Metanephros (tissue), 2 donors: Measurements from ENCODE around the gene GYS1. TPM values are rescaled to one million over a fixed set of nuclear protein-coding genes. Genes with fewer than 3 reads are reported as not detected.

Source experiments
- small RNA-seq: library from RNA; depleted of rRNA; stranded (forward); fragments of <200 nt; gene quantifications from one replicate; pipeline ENCODE3, GENCODE V24; 2014; ENCODE audit warnings: low replicate concordance
- total RNA-seq: library from RNA; depleted of rRNA; stranded (reverse); fragments of >200 nt; gene quantifications from one replicate; pipeline ENCODE4 v1.2.3, GENCODE V29; 2014

Gene GYS1
- total RNA-seq: 51.8 TPM

GRCh38 chr19:48993175-48994034 is at the start of gene GYS1, which contains the start of gene RUVBL2:
Gene GYS1 (minus strand): TSS chr19:48993309. CDS start chr19:48993112, 197 bp downstream.
Gene RUVBL2 (plus strand): TSS chr19:48993887. CDS start chr19:48993912, 25 bp downstream.

GRCh38 chr19:49036815-49037214 is 43.7 kb upstream of the GYS1 start, which contains the start of gene CGB1:
Gene CGB1 (minus strand): TSS chr19:49036895. CDS start chr19:49036711, 184 bp downstream.

GRCh38 chr19:49031642-49032301 is 38.7 kb upstream of the GYS1 start, which contains the start of gene CGB2:
Gene CGB2 (plus strand): TSS chr19:49031890. CDS start chr19:49032096, 206 bp downstream.

GRCh38 chr19:49024233-49024632 is 31.1 kb upstream of the GYS1 start, which contains the start of gene CGB3:
Gene CGB3 (minus strand): TSS chr19:49024333. CDS start chr19:49023971, 362 bp downstream.

GRCh38 chr19:49017041-49017665 is 24.0 kb upstream of the GYS1 start, which contains the start of gene LHB:
Gene LHB (minus strand): TSS chr19:49017091. CDS start chr19:49017081, 10 bp downstream.

GRCh38 chr19:48965040-48965805 is 27.9 kb downstream of the GYS1 start, which contains the start of gene FTL:
Gene FTL (plus strand): TSS chr19:48965309. CDS start chr19:48965508, 199 bp downstream.

GRCh38 chr19:48954595-48955307 is 38.4 kb downstream of the GYS1 start, which contains the start of gene BAX:
Gene BAX (plus strand): TSS chr19:48954875. CDS start chr19:48954929, 54 bp downstream.

GRCh38 chr19:48933382-48933932 is 59.7 kb downstream of the GYS1 start, which contains the start of gene DHDH:
Gene DHDH (plus strand): TSS chr19:48933699. CDS start chr19:48933722, 23 bp downstream.

Small RNAs within 50 kb of the gene (small RNA-seq; reads per million reads assigned to genes)
- gene AC026803.1 (not detected), gene MIR6798 (not detected)

Other genes with a start within 250 kb of the GYS1 start
- gene IZUMO1, start 246.4 kb downstream of the GYS1 start, total RNA-seq: 0.12 TPM
- gene FUT1, start 240.7 kb downstream of the GYS1 start, total RNA-seq: 5.0 TPM
- not detected for gene FGF21, start 237.8 kb downstream of the GYS1 start, total RNA-seq
- gene BCAT2, start 182.3 kb downstream of the GYS1 start, total RNA-seq: 36.3 TPM
- gene HSD17B14, start 156.8 kb downstream of the GYS1 start, total RNA-seq: 12.0 TPM
- gene PLEKHA4, start 124.7 kb downstream of the GYS1 start, total RNA-seq: 18.1 TPM
- 71.7 TPM for gene PPP1R15A, start 120.9 kb downstream of the GYS1 start, total RNA-seq
- 0.29 TPM for gene TULP2, start 94.6 kb downstream of the GYS1 start, total RNA-seq
- gene NUCB1, start 93.0 kb downstream of the GYS1 start, total RNA-seq: 221 TPM
- 1.4 TPM for gene DHDH, start 59.6 kb downstream of the GYS1 start, total RNA-seq
- gene BAX, start 38.4 kb downstream of the GYS1 start, total RNA-seq: 30.8 TPM
- gene FTL, start 28.0 kb downstream of the GYS1 start, total RNA-seq: 1,684 TPM
- gene RUVBL2, start 578 bp upstream of the GYS1 start, total RNA-seq: 105 TPM
- 1.1 TPM for gene LHB, start 23.8 kb upstream of the GYS1 start, total RNA-seq
- gene CGB3, start 31.0 kb upstream of the GYS1 start, total RNA-seq: not detected
- gene CGB2, start 38.6 kb upstream of the GYS1 start, total RNA-seq: not detected
- not detected for gene CGB1, start 43.6 kb upstream of the GYS1 start, total RNA-seq
- not detected for gene CGB5, start 50.5 kb upstream of the GYS1 start, total RNA-seq
- gene CGB8, start 55.8 kb upstream of the GYS1 start, total RNA-seq: not detected
- 1.3 TPM for gene CGB7, start 64.4 kb upstream of the GYS1 start, total RNA-seq
- 5.4 TPM for gene NTF4, start 71.5 kb upstream of the GYS1 start, total RNA-seq
- gene KCNA7, start 79.4 kb upstream of the GYS1 start, total RNA-seq: 2.3 TPM
- 266 TPM for gene SNRNP70, start 92.1 kb upstream of the GYS1 start, total RNA-seq
- 8.0 TPM for gene LIN7B, start 121.1 kb upstream of the GYS1 start, total RNA-seq
- gene C19orf73, start 125.8 kb upstream of the GYS1 start, total RNA-seq: not detected
- gene PPFIA3, start 126.2 kb upstream of the GYS1 start, total RNA-seq: 6.9 TPM
- gene HRC, start 162.1 kb upstream of the GYS1 start, total RNA-seq: 28.8 TPM
- gene TRPM4, start 164.5 kb upstream of the GYS1 start, total RNA-seq: 39.2 TPM